Stimulated activated CD4-positive, alpha-beta T cell treated with anti-CD3 and anti-CD28 coated beads, Interleukin-12 subunit alpha, Interleukin-12 subunit beta, amount 100 ng/mL, for 48 hours (primary cell): ENCODE results near the gene ZNF438.
"Not testable (repeated sequence)": the region's sequence is repeated elsewhere in the genome, so short reads cannot be mapped to it uniquely, and the experiment has no call there.

Experiments
- DNase-seq, 3 donors: peaks; one replicate each; pipeline ENCODE4 v3.0.0-alpha.2; 2020; ENCODE audit warnings: low read depth in 2 of 3, low spot score in 1 of 3

Gene ZNF438, protein sequence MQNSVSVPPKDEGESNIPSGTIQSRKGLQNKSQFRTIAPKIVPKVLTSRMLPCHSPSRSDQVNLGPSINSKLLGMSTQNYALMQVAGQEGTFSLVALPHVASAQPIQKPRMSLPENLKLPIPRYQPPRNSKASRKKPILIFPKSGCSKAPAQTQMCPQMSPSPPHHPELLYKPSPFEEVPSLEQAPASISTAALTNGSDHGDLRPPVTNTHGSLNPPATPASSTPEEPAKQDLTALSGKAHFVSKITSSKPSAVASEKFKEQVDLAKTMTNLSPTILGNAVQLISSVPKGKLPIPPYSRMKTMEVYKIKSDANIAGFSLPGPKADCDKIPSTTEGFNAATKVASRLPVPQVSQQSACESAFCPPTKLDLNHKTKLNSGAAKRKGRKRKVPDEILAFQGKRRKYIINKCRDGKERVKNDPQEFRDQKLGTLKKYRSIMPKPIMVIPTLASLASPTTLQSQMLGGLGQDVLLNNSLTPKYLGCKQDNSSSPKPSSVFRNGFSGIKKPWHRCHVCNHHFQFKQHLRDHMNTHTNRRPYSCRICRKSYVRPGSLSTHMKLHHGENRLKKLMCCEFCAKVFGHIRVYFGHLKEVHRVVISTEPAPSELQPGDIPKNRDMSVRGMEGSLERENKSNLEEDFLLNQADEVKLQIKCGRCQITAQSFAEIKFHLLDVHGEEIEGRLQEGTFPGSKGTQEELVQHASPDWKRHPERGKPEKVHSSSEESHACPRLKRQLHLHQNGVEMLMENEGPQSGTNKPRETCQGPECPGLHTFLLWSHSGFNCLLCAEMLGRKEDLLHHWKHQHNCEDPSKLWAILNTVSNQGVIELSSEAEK

GRCh38 chr10:31031558-31032257 is at the start of gene ZNF438:
TSS of gene ZNF438 (minus strand) at chr10:31031865. CDS start at chr10:30877034, 154,831 bp downstream.
- peak; percentile 88 to 93 (median 90) for DNase-seq

- DNase-seq, result no peak
Measured at GRCh38 chr10:31076610-31076988, 44.9 kb upstream of the ZNF438 start.

DNA sequence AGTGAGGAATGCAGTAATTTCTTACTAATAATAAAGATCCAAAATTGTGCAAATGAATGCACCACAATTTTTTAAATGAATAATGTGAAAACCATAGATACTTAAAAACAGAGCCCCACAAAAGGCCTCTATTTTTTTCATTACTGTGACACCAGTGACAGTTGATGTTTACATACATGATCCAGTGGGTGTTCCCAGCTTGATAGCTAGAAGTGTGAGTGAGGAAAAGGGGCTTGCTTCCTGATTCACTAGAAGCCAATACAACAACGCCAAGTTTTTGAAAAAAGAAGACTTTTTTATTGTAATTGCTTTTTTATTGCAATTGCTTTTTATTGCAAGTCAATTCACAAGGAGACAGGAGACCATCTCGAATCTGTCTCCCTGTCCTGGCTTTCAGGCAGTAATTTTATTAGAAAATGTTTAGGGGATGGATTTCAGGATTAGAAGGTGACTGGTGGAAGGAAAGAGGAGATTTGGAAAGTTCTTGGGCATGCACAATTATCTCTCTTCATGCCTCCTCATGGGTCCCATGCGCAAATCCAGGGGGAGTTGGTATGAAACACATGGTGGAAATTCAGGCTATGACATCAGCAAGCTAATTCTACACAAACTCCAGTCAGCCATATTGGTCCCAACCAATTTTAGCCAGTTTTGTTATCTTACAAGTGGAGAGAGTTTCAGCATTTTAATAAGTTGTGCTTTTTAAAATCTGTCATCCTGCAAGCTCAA is 44.4 kb upstream of the ZNF438 start:
- no peak for DNase-seq

GRCh38 chr10:31075434-31075833 is 43.8 kb upstream of the ZNF438 start:
- DNase-seq, result no peak

DNA sequence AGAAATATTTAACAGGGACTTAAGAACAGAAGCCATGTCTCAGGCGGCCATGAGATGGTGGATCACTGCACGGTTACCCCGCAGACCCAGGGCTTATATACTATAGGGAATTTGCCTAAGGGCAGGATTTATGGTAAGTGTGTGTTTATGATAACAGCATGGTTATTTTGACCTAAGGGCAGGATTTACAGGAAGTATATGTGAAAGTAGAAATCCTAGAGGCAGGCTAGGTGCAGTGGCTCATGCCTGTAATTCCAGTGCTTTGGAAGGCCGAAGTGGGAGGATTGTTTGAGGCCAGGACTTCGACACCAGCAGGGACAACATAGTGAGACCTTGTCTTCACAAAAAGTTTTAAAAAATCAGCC is 43.0 kb upstream of the ZNF438 start:
- DNase-seq, result no peak

- no peak for DNase-seq
Measured at GRCh38 chr10:31073996-31074721, 42.5 kb upstream of the ZNF438 start.

DNA sequence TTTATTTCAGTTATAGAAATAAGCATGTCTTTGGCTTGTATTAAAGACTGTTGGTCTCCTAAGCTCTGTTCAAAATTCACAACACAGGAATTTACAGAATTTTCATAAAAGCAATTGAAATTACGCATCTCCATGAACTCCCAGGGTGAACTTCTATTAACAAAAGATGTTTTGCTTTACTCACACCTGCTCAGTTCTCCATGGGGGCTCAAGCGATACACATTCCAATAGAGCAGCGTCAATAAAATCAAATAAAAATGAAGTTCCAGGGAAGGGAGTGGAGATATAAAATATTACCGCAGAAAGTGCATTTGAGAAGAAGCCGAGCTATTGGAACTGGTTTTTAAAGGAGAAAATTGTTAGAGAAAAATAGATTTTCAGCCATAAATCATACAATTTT is 41.5 kb upstream of the ZNF438 start:
- DNase-seq, result no peak

GRCh38 chr10:31072451-31072850 is 40.8 kb upstream of the ZNF438 start:
- DNase-seq, result no peak

- DNase-seq, result no peak
Measured at GRCh38 chr10:31071232-31072005, 39.8 kb upstream of the ZNF438 start.

GRCh38 chr10:31070691-31071090 is 39.0 kb upstream of the ZNF438 start:
- DNase-seq, result no peak

DNA sequence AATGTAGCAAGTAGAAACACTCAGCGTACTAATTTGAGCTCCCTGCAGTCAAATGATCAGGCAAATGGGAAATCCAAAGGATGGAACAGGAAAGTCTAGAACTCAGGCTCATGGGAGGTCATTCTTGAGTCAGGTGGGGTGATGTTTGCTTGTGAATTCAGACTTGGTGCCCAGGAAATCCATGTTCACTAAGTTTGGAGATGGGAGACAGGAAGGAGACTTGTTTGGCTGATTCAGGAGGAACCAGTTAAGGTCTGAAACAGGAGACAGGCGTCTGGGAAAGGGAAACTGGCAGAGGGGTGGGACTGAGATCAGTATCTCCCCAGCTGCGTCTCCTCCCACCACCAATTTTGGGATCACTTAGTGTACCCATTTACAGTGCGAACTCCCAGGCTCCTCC is 38.4 kb upstream of the ZNF438 start:
- DNase-seq, result no peak

DNA sequence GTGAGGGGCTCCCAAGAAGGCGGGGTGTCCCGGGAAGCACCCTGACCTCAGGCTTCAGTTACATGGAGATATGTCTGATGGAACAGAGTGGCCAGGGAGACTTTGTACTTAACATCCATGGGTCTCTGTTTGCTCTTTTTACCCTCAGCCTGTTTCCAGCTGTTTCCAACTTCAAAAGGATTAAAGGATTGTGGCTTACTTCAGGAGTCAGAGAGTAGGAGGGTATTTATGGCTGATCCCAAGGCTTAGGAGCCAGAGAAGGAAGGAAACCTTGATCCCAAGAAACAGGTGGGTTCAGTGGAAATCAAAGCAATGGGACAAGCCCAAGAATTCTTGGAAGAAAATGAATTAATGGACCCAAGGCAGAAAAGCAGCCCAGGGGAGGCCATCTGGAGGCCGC is 37.7 kb upstream of the ZNF438 start:
- no peak for DNase-seq

DNA sequence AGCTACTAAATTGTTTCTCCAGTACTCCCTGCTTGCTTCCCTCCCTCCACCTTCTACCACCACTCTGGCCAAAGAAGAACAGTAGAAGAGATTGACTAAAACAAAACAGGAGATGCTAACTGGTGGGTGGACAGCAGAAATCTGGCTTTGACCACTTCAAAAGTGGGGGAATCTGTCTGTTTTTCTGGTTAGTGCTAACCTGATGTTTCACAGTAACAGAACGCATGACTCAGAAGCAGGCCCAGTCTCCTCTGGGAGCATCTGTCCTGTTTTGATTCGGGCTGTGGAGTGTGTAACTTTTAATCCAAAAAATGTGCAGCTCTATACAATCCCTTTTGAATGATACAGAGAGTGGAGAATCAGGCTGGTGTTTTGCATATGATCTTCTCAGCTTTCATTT is 32.7 kb upstream of the ZNF438 start:
- no peak for DNase-seq

- no peak for DNase-seq
Measured at GRCh38 chr10:31063841-31064240, 32.2 kb upstream of the ZNF438 start.

DNA sequence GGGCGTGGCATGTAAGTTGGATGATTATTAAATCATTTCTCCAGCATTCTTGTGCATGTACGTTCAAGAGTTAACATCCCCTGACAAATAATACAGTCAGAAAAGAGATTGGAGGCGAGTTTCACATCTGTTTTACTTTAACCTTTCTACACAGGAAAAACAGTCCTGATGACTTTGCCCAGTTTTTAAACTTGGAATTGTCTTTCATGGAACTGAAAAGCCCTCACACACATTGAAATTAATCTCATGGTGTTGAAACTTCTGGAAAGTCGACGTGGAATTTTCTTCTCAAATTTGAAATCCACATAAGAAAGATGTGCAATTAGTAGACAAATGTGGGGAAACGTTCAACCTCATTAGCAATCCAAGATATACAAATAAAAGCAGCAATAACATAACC is 31.2 kb upstream of the ZNF438 start:
- no peak for DNase-seq

- no peak for DNase-seq
Measured at GRCh38 chr10:31061941-31062340, 30.3 kb upstream of the ZNF438 start.

DNA sequence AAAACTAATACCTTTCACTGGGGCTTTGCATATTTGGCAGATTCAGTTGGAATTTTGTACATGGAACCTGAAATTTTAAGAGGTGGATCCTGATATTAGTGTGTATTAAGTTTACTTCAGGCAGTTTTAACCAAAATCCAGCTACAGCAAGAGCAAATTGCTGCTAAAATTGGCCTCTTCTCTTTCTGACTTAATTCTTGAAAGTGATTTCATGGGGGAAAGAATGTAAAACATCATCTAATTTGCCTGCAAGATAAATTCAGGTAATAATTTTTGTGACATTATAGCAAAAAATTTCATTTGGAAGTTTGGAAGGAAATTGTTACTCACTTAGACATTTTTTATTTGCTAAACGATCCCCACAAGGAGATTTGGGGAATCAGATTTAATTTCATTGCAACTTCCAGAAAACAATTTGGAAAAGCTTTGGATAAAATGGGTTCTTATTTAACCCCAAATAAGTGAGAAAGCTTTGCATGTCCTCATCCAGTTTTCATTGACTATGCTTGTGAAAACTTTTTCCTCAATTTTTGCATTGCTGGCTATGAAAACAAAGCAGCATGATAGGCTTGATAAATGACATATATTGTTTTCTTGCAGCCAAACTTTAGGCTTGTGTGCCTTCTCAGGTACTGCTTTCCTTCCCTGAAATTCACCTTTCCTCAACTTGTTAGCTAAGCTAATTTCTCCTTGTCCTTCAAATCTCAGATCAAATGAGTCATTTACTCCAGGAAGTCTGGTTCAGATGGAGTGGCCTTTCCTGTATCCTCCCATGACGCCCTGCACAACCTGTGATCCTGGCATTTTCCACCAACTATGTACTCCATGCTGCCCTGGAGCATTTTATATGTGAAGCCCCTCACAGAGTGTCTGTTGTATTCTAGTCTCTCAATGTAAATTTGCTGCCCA is 27.4 kb upstream of the ZNF438 start:
- DNase-seq, result no peak

DNA sequence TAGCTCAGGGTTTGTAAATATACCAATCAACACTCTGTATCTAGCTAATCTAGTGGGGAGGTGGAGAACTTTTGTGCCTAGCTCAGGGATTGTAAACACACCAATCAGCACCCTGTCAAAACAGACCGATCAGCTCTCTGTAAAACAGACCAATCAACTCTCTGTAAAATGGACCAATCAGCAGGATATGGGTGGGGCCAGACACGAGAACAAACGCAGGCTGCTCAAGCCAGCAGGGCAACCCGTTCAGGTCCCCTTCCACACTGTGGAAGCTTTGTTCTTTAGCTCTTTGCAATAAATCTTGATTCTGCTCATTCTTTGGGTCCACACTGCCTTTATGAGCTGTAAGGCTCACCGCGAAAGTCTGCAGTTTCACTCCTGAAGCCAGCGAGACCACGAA is 25.0 kb upstream of the ZNF438 start:
- not testable (repeated sequence) for DNase-seq
